ENCODE results near the gene TBC1D30.
A peak's percentile ranks its signal among the peaks of the same experiment; 100 is the strongest.
"Not testable (repeated sequence)": the region's sequence is repeated elsewhere in the genome, so short reads cannot be mapped to it uniquely, and the experiment has no call there.

The TBC1D30 gene

GRCh38 chr12:64824500-64825142, at the start of gene TBC1D30:
TSS of gene TBC1D30 (plus strand) at chr12:64824647. CDS start at chr12:64824880, 233 bp downstream.
- DNase-seq: peak; percentile 36

DNA sequence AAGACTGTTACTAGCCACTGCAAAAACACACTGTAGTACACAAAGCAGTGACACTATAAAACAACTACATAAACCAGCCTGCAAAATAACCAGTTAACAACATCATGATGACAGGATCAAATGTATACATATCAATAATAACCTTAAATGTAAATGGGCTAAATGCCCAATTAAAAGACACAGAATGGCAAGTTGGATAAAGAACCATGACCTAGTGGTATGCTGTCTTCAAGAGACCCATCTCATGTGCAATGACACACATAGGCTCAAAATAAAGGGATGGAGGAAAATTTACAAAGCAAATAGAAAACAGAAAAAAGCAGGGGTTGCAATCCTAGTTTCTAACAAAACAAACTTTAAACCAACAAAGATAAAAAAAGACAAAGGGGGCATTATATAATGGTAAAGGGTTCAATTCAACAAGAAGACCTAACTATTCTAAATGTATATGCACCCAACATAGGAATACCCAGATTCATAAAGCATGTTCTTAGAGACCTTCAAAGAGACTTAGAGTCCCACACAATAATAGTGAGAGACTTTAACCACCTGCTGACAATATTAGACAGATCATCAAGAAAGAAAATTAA, 49.2 kb upstream of the TBC1D30 start:
- DNase-seq: not testable (repeated sequence)

DNA sequence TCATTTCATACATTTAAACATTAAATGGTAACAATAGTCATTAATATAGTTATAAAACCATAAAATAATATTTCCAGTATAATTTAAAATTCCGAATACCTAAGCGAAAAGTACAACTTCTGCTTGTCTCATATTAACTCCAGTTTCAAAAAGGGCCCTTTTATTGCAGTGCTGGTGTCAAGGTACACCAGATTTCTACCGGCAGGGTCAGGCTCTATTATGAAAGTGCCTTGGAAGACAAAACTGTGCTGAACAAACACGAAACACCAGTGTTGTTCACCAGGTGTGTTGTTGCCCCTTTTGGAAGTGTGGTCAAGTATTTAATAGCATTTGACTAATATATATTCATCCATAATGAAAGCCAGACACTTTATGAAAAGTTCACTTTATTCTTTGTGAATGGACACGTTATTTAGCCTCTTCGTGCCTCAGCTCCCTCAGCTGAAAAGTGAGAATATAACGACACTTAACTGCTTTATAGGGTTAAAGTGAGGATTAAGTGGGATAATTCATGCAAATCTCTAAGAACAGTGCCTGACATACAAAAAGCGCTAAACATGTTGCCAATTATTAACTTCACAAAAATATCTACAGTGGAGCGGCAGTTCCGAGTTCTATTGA, 45.0 kb upstream of the TBC1D30 start:
- no peak for DNase-seq

DNA sequence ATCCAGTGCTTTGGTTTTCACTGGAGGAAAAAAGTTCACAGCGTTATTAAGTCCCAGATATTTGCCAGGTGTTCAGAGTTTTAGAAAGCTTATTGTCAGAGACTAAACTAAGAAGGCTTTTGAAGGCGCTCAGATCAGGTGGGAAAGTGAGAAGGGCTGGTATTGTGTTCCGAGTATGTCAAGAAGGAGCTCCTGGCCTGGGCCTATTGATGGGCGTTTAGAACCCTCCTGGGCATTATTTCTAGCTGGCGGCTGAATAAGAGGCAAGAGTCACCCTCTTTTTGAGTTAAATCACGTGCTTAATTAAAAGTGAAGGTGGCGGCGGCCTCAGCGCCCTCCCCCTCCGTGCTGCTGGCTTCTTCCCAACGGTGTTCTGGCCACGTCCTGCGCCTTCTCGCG, 44.3 kb upstream of the TBC1D30 start:
- DNase-seq: no peak

- DNase-seq: no peak
These were observed 43.7 kb upstream of the TBC1D30 start for GRCh38 chr12:64780531-64781279.

- no peak for DNase-seq
These were observed 42.9 kb upstream of the TBC1D30 start for GRCh38 chr12:64781280-64782190.

DNA sequence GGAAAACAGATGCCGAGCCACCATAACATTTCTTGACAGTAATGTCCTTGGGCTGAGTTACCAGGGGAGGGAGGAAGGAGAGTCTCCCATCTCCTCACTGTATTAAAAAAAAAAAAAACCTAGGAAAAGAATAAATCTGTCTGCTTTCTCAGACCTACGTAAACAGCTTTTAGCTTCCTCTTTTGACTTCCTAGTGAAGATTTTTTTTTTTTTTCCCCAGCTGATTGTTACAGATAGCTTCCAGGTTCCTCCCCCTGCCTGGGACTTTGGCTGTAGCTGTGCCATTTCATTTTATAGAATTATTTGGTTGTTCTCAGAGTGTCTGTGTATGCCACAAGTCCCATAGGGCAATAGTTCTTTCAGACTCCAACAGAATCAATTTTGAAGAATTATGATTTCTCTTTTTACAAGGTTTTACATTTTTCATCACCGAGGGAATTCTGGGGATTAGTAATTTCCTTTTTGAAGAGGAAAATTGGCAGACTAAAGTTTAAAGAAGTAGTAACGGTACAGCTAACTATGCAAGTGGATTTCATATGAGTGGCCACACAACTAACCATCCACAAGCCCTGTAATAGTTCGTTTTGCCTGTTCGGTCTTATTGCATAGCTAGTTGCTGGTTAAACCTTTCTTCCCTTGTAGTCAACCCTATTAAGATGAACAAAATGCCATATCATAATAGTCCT, 42.1 kb upstream of the TBC1D30 start:
- DNase-seq: no peak

DNA sequence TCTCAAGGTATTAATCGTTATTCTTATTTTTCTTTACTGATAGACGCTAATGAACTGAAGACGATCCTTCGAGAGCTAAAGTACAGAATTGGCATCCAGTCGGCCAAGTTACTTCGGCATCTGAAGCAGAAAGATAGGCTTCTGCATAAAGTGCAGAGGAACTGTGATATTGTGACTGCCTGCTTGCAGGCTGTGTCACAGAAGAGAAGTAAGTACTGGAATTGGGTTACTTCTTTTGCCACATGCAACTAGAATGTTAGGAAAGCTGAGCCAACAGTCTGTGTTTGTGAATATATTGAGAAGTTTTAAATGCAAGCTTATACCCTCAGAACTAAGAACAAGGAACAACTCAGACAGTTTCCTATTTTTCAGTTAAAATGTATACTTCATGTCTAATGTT, 38.6 kb upstream of the TBC1D30 start:
- DNase-seq: no peak

GRCh38 chr12:64790166-64790565, 34.3 kb upstream of the TBC1D30 start:
- no peak for DNase-seq

- DNase-seq: no peak
These were observed 33.4 kb upstream of the TBC1D30 start for GRCh38 chr12:64791036-64791435.

- no peak for DNase-seq
These were observed 32.3 kb upstream of the TBC1D30 start for GRCh38 chr12:64792128-64792527.

- no peak for DNase-seq
These were observed 30.8 kb upstream of the TBC1D30 start for GRCh38 chr12:64793610-64794009.

DNA sequence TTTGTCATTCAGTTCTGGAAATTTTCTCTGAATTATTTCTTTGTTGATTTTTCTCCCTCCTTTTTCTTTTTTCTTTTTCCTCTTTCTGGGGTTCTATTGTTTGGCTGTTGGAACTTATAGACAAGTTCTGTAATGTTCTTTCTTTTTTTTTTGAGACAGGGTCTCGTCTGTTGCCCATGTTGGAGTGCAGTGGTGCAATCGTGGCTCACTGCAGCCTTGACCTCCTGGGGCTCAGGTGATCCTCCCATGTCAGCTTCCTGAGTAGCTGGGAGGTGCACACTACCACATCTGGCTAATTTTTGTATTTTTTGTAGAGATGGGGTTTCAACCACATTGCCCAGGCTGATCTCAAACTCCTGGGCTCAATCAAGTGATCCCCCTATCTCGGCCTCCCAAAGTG, 30.1 kb upstream of the TBC1D30 start:
- no peak for DNase-seq

- peak; percentile 79 for DNase-seq
These were observed 28.1 kb upstream of the TBC1D30 start for GRCh38 chr12:64796205-64796845.

DNA sequence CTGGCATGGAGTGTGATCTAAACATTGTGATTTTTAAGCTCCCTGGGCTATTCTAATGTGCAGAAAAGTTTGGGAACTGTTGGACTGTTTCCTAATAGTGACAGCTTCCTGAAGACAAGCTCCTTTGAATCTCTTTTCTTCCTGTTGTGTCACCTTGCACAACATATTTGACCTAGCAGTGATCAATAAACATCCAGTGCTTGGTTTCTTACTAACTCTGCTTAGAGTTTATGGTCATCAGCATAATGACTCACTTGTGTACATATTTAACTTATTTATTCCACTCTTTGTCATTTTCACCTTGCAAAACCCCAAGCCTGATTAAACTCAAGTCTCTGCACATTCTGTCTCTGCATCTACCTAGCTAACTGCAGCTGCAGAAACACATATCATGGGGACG, 27.3 kb upstream of the TBC1D30 start:
- DNase-seq: no peak

- no peak for DNase-seq
These were observed 26.3 kb upstream of the TBC1D30 start for GRCh38 chr12:64798165-64798564.

DNA sequence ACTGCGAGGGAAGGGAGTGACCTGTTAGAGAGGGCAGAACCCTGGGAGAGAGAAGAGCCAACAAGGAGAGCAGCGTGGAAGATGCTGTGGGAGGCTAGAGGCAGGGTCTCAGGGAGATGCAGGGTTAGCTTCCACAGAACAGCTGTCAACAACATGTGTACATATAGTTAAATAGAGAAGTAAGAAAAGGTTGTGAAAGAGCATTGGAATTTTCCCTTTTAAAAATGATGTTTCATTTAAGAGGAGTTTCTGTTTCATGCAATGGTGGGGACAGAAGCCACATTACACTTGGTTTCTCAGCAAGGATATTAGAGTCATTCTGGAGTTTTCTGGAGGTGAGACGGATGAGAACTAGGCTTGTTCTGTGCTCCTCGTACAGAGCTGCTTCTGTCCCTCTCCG, 23.8 kb upstream of the TBC1D30 start:
- no peak for DNase-seq

GRCh38 chr12:64801381-64801780, 23.1 kb upstream of the TBC1D30 start:
- DNase-seq: no peak

- peak; percentile 53 for DNase-seq
These were observed 22.2 kb upstream of the TBC1D30 start for GRCh38 chr12:64802180-64802775.

GRCh38 chr12:64806173-64806572, 18.3 kb upstream of the TBC1D30 start:
- no peak for DNase-seq
